Urinary bladder (tissue), 4 donors: ENCODE results near the gene SALL2. TPM values are rescaled to one million over a fixed set of nuclear protein-coding genes. Genes with fewer than 3 reads are reported as not detected.
A peak's percentile ranks its signal among the peaks of the same experiment; 100 is the strongest.
"Not testable (repeated sequence)": the region's sequence is repeated elsewhere in the genome, so short reads cannot be mapped to it uniquely, and the experiment has no call there.

Source experiments
- DNase-seq: peaks from one replicate; pipeline ENCODE4 v3.0.0-alpha.2; 2015; ENCODE audit errors: extremely low spot score
- H3K27ac ChIP-seq: one replicate; pipeline ENCODE4 v1.5.1; 2013; ENCODE audit warnings: low read depth, mild to moderate bottlenecking, moderate library complexity
- H3K36me3 ChIP-seq: one replicate; pipeline ENCODE4 v1.6.1; 2013; ENCODE audit warnings: mild to moderate bottlenecking, moderate library complexity; ENCODE audit not compliant: insufficient read depth
- H3K4me1 ChIP-seq: one replicate; pipeline ENCODE4 v1.6.1; 2013; ENCODE audit warnings: mild to moderate bottlenecking, moderate library complexity; ENCODE audit not compliant: insufficient read depth
- H3K4me3 ChIP-seq: one replicate; pipeline ENCODE4 v1.5.1; 2013; ENCODE audit warnings: low read depth, low read length
- WGBS: extraction: QIAGEN DNeasy Blood & Tissue Kit; methylation state at CpG from one replicate; pipeline ENCODE4 v1.1.7; 2013; 5-methylcytosine and 5-hydroxymethylcytosine counted together
- polyA plus RNA-seq: library from polyadenylated mRNA; stranded (reverse); fragments of 200-250 nt; gene quantifications from one replicate; pipeline ENCODE4 v1.2.3, GENCODE V29; 2013
- total RNA-seq: library from RNA; depleted of rRNA; stranded (reverse); fragments of >200 nt; gene quantifications from one replicate; pipeline ENCODE4 v1.2.3, GENCODE V29; 2014
- donor health status: healthy with polysubstance abuse.
- donor health status: healthy.

Gene SALL2
- total RNA-seq (6.4 TPM), polyA plus RNA-seq (11.9 TPM)

DNA sequence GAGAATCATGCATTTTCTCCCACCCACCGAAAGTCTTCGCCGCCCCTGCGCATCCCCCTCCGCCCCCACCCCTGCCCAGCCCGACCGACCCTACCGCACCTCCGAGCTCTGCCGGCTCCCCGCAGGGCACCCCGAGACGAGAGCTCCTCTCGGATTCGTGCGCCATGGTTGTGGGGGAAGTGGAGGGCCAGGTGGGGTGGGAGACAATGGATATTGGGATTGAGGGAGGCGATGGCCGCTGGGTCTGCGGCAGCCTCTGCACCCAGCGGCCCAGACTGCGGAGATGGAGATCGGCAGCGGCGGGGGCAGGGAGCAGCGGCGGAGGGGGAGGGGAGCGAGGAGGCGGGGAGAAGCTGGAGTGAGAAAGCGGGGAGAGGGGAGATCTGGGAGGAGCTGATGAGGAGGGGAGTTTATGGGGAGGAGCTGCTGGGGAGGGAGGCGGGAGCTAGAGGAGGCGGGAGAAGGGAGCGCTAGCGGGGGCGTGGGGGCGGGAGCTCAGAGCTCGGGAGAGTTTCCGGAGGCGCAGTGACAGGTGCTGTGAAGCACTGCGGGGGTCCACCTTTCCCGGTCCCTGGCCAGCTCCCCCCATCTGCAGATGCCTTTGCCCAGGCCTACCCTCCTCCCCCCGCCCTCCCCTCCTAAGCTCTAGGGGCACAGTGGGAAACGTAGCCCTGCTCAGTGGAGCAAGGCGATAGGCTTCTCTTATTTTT is at the start of gene SALL2:
Gene SALL2, minus strand, starts transcription at position 385 of the 710 bp plus-strand sequence. Its CDS starts 219 bp downstream, at position 166.
- under 1% methylated on average over 43 of the region's 43 CpGs for WGBS
- H3K27ac ChIP-seq, result no peak within 1 kb of the TSS
- H3K4me1 ChIP-seq, result no peaks in the 10 kb centered on the region
- H3K4me3 ChIP-seq, result peak within 1 kb of the TSS; percentile 77
- peak; percentile 85 for DNase-seq
- H3K36me3 ChIP-seq, result no peaks in the 10 kb centered on the region

DNA sequence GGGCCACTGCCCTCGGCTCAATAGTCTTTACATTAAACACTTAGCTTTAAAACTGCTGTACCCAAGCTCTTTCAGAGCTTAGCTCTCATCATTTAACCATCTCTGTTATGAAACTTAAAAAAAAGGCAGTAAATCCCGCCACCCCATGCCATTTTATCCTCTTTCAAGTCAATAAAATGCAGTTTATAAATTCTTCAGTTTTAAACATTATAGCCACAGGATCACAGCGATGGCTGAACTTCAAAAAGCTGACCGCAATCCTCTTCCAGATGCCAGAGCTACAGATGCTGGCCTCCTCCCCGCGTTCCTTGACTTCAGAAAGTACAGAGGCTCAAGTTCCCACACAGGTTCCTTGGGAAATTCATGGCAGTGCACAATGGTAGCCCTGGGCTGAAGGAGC is 49.5 kb upstream of the SALL2 start:
- Histone ChIP-seq H3K27ac (no peak overlapping the region), H3K36me3 (no peaks in the 10 kb centered on the region), H3K4me1 (no peaks in the 10 kb centered on the region), H3K4me3 (no peak overlapping the region)
- DNase-seq, result no peak
- 30% methylated on average over 6 of the region's 6 CpGs for WGBS

DNA sequence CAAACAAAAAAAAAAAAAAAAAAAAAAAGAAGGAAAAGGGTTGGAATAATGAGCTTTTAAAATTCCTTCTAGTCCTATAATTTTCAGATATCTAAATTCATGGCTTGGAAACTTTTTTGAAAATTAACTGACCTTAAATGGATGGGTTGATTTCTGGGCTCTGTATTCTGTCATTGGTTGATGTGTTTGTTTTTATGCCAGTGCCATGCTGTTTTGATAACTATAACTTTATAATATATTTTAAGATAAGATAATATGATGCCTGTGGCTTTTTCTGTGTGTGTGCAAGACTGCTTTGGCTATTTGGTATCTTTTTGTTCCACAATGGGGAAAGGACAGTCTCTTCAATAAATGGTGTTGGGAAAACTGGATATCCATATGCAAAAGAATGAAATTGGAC is 46.5 kb upstream of the SALL2 start:
- no peak overlapping the region for H3K4me3 ChIP-seq
- no peak overlapping the region for H3K27ac ChIP-seq
- H3K4me1 ChIP-seq, result no peaks in the 10 kb centered on the region
- H3K36me3 ChIP-seq, result no peaks in the 10 kb centered on the region
- no peak for DNase-seq

DNA sequence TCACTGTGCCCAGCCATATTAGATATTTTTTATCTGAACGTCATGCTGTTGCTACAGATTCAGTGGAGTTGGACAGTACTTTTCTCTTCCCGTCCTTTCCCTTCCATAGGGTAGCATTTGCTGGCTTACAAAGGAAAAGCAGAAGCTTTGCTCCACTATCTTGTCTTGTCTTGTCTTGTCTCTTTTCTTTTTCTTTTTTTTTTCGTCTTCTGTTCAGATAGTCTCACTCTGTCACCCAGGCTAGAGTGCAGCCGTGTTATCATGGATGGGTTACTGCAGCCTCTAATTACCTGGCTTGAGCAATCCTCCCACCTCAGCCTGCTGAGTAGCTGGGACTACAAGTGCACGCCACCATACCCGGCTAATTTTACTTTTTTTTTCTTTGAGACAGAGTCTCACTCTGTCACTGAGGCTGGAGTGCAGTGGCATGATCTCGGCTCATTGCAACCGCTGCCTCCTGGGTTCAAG is 32.6 kb upstream of the SALL2 start:
- no peaks in the 10 kb centered on the region for H3K36me3 ChIP-seq
- no peak for DNase-seq
- no peaks in the 10 kb centered on the region for H3K4me1 ChIP-seq
- WGBS, result 82% methylated on average over 8 of the region's 8 CpGs
- H3K4me3 ChIP-seq, result no peak overlapping the region
- H3K27ac ChIP-seq, result no peak overlapping the region

DNA sequence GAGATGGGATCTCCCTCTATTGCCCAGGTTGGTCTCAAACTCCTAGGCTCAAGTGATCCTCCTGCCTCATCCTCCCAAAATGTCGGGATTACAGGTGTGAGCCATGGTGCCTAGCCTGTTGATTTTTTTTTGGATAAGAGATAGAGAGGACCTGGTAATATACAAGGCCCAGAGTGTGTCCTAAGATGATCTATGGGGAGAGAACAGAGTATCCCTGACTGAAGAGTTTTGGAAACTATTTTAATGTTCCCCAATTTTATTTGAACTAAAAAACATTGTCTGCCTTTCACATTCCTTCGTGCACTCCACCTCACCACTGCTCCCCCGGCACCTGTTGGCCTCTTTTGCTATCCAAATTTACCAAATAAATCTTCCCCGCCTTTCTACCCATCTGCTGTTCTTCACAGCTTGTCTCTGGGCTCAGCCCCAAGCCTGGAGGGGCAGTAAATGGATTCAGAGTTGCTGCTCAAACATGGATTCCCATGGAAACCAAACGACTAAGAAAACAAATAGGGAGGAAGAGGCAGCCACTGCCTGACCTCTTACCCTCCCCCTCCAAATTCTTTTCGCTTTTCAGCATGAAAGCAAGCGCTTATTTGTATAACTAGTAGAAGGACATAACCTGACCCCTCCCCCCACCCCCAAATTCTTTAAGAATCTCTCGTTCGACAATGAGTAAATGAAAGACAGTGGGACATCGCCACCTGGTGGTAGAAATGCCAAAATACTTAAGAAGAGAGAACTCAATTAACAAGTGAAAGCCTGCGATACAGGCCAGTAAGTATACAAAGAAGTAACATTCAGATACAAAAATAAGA is 31.1 kb upstream of the SALL2 start:
- H3K4me1 ChIP-seq, result no peaks in the 10 kb centered on the region
- peak; percentile 92 for DNase-seq
- H3K27ac ChIP-seq, result peak overlapping the region; percentile 71
- H3K4me3 ChIP-seq, result peak overlapping the region; percentile 38
- no peaks in the 10 kb centered on the region for H3K36me3 ChIP-seq
- 7% methylated on average over 11 of the region's 11 CpGs for WGBS

DNA sequence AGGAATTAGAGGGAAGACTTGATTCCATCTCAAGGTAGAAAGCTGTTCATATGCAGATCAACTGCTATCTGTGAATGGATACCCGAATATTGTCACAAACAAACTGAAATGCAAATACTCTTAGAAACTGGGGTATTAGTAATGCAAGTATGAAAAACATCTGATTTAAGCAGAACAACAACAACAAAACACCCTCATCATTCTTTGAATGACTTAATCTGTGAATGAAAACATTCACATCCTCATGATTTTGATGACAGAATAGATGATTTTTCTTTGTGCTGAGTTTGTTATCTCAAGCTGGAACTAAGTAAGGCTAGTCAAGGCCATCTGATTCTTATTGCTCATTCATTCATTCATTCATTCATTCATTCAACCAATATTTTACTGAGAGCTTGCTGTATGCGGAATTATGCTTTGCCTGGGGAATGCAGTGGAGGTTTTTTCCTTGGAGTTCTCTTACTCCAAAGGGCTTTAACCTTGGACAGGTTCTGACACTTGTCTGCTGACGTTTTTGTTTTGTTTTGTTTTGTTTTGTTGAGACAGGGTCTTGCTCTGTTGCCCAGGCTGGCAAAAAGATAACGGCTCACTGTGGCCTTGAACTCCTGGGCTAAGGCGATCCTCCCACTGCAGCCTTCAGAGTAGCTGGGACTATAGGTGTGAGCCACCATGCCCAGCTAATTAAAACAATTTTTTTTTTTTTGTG is 30.4 kb upstream of the SALL2 start:
- no peak for DNase-seq
- WGBS, result 58% methylated on average over 5 of the region's 5 CpGs
- H3K4me1 ChIP-seq, result no peaks in the 10 kb centered on the region
- H3K4me3 ChIP-seq, result no peak overlapping the region
- no peaks in the 10 kb centered on the region for H3K36me3 ChIP-seq
- no peak overlapping the region for H3K27ac ChIP-seq

DNA sequence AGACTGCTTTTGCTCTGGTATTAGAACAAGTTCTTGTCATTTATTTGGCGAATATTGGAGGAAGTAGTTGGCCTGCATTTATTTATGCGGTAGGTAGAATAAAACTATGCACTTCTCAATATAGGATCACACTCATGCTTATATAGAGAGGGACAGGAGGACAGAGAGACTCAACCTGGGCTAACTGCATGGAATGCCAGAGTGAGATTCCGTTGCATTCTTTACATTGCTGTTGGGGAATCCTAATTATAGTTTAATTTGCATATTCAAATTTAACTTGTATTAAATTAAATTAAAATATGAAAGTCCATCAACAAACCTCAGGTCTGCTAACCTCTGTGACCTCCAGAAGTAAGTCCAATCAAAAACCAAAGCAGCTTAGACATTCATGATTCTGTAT is 27.1 kb upstream of the SALL2 start:
- 82% methylated on average over 3 of the region's 3 CpGs for WGBS
- Histone ChIP-seq H3K36me3 (no peaks in the 10 kb centered on the region), H3K4me1 (no peaks in the 10 kb centered on the region), H3K27ac (no peak overlapping the region), H3K4me3 (no peak overlapping the region)
- no peak for DNase-seq

DNA sequence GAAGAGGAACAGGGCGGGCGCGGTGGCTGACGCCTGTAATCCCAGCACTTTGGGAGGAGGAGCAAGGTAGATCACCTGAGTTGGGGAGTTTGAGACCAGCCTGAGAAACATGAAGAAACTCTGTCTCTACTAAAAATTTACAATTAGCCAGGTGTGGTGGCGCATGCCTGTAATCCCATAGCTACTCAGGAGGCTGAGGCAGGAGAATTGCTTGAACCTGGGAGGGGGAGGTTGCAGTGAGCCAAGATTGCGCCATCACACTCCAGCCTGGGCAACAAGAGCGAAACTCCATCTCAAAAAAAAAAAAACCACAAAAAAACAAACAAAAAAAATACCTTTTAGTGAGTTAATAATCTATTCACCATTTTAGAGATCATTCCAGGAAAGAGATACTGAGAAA is 18.4 kb upstream of the SALL2 start:
- not testable (repeated sequence) for H3K4me1 ChIP-seq, H3K36me3 ChIP-seq, H3K27ac ChIP-seq, H3K4me3 ChIP-seq, DNase-seq
- 91% methylated on average over 7 of the region's 7 CpGs for WGBS

DNA sequence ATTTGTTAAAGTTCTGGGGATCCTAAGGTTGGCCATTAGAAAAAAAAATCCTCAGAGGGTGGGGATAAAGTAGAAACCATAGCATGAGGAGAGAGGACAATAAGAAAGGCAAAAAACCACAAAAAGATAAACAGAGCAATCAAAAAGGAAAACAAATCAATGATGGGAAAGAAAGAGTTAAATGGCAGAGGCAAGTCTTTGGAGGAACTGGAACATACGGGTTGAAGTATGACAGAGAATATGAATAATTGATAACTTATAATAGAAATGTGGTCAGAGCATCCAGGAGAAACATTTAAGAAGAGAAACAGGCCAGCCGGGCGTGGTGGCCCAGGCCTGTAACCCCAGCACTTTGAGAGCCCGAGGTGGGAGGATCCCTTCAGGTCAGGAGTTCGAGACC is 17.8 kb upstream of the SALL2 start:
- Histone ChIP-seq H3K4me3 (no peak overlapping the region), H3K27ac (no peak overlapping the region), H3K4me1 (no peaks in the 10 kb centered on the region), H3K36me3 (no peaks in the 10 kb centered on the region)
- no peak for DNase-seq
- WGBS, result 62% methylated on average over 5 of the region's 5 CpGs

DNA sequence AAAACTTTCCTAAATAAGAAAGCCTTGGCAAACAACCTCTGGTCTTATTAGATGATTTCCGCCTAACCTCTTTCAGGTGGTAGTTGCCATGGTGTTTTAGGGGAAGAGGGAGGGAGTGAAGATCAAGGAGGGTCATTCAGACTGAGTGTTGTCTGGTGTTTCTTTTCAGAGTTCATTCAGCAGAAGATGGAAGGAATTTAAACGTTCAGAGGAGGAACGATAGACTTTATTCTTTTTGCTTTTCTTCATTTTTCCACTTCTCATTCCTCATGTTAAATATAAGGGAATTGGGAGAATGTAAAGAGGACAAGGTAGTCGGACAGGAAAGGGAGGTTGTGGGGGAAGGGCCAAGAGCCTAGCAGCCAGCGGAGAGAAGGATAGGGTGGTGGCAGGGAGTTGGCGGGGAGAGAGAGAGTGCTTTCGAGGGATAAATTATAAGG is 17.4 kb upstream of the SALL2 start:
- no peaks in the 10 kb centered on the region for H3K36me3 ChIP-seq
- H3K4me3 ChIP-seq, result no peak overlapping the region
- no peak overlapping the region for H3K27ac ChIP-seq
- WGBS, result 29% methylated on average over 7 of the region's 7 CpGs
- DNase-seq, result no peak
- no peaks in the 10 kb centered on the region for H3K4me1 ChIP-seq

DNA sequence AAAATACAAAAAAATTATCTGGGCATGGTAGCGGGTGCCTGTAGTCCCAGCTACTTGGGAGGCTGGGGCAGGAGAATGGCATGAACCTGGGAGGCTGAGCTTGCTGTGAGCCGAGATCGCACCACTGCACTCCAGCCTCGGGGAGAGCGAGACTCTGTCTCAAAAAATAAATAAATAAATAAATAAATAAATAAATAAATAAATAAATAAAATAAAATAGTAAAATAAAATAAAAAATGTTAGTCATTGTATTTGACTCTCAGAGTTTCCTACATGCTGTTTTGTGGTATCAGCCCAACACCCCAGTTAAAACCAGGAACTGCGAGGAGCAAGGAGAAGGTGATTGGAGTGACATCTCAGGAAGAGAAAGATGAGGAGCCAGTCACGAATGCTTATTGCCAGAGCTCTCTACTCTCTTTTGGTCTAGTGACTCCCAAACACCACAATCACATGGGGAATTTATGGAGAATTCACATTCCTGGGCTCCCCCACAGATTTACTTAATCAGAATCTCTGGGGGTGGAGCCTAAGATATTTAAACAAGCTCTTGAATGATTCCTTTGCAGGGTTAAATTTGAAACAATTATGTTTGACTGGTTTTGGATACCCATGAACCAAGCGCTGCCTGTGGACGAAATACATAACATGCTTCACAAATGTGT is 15.4 kb upstream of the SALL2 start:
- no peaks in the 10 kb centered on the region for H3K36me3 ChIP-seq
- no peak overlapping the region for H3K27ac ChIP-seq
- WGBS, result 89% methylated on average over 9 of the region's 9 CpGs

DNA sequence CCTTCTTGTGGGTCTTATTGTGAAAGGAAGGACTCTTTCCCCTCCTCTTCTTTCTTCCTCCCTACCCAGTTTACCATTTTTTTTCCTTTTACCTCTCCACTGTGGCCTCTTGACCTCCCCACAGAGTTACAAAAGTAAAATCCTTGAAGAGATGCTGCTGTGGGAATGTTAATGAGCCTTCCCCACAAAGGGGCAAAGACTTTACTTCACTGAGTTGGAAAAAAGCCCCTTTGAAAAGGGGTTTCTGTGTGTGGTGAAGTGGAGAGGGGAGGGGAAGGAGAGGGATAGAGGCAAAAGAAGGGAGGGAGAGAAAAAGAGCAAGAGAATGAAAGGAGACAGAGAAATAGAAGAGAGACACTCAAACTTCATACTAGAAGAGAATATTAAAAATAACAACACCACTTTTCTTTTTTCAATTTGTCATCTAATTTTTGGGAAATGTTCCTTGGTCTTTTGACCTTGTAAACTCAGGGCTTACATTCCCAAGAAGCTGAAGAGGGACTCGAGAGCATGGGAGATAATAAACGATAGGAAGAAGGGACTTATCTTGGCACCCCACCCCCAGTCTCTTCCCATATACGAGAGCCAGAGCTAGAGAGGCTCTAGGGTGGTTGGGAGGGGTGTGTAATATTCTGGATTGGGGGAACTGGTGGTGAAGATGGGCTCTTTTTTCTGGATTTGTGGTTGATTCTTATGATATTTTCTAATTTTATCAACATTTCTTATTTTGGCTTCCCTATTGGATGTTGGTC is 13.2 kb upstream of the SALL2 start:
- H3K4me3 ChIP-seq, result no peak overlapping the region
- H3K4me1 ChIP-seq, result no peaks in the 10 kb centered on the region
- 20% methylated on average over 3 of the region's 3 CpGs for WGBS
- no peak for DNase-seq
- no peak overlapping the region for H3K27ac ChIP-seq
- no peaks in the 10 kb centered on the region for H3K36me3 ChIP-seq

More for the DNA sequence above, 15.4 kb upstream of the SALL2 start:
- H3K4me3 ChIP-seq, result no peak overlapping the region
- DNase-seq, result no peak
- H3K4me1 ChIP-seq, result no peaks in the 10 kb centered on the region

DNA sequence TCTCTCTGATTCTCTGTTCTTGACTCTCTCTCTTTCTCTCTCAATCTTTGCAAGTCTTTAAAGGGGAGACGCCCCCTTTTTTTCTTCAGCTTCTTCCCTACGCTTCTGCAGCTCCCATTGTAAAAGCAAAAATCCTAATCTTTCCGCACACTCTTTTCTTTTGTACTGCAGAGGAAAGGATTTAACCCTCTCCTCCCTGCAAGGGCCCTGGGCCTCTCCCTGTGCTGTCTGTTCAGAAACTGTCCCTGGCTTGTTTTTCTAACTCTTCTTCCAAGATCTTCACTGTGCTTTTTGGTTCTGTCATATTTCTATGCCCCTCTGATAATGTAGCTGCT is 10.9 kb upstream of the SALL2 start:
- Histone ChIP-seq H3K4me3 (no peak overlapping the region), H3K4me1 (no peaks in the 10 kb centered on the region), H3K27ac (no peak overlapping the region), H3K36me3 (no peaks in the 10 kb centered on the region)
- WGBS, result 11% methylated on average over 3 of the region's 3 CpGs
- DNase-seq, result no peak
